NCI-H2081 (cell line): ENCODE data around the gene ACER2.

Experiments used
- DNase-seq, 2 experiments: peaks; one replicate each; lab custom pipeline; 2025; lab: John Stamatoyannopoulos, UW

ACER2 gene

GRCh38 chr9:19486803-19487202, 78.0 kb downstream of the ACER2 start:
- DNase-seq, result no peak

- DNase-seq, result no peak
Observed at GRCh38 chr9:19488721-19489120, 79.9 kb downstream of the ACER2 start.

- DNase-seq, result no peak
Observed at GRCh38 chr9:19490269-19490668, 81.5 kb downstream of the ACER2 start.

DNA sequence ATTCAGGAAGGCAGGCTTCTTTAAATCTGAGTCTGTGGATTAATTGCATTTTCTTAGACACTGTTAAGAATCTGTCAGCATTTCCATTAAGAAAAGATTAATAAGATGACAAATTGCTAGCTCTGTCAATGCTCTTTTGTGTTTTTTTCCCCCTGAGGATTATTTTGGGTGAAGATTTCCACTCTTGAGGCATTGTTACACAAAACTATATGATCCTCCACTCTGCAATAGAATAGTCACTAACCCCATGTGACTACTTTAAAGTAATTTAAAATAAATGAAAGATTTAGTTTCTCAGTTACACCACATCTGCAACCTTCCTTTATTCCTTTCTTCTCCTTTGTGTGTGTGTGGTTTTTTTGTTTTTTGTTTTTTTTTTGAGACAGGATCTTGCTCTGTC, 82.0 kb downstream of the ACER2 start:
- no peak for DNase-seq

DNA sequence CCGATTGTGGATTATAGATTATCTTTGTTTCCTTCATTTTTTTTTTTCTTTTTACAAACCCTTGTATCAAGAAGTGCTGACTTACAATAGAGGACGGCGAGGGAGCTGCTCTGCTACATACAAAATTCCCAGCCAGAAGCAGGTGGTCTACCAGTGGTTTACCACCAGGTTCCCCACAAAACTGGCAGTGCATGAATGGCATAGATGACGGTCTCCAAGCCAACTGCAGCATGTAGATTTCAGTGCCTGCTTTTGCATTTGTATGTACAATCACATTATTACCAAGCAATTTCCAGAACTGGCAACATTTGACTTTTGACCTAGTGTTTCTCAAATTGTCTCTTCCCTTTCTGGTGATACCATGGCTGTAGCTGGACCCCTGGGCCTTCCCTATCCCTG, 84.0 kb downstream of the ACER2 start:
- no peak for DNase-seq

- peak; percentile 76 to 87 for DNase-seq
Observed at GRCh38 chr9:19493174-19493811, 84.5 kb downstream of the ACER2 start.

DNA sequence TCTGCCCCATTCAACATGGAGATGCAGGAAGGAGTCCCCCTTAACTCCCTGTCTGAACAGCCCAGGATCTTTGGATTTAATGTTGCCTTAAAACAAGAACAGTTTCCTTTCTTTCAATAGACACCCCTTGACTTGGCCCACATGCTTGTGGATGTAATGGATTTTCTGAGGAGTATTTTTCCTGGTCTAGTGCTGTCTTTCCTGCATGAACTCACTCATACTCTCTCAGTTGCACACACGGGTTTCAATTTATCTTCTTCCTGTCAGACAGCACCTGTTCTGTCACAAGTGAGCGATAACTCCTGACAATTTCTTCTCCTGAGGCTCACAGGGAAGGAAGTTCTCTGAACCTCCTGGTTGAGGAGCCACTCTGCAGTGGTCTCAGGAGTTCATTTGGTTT, 85.1 kb downstream of the ACER2 start:
- no peak for DNase-seq

GRCh38 chr9:19495186-19496028, 86.6 kb downstream of the ACER2 start:
- no peak for DNase-seq

DNA sequence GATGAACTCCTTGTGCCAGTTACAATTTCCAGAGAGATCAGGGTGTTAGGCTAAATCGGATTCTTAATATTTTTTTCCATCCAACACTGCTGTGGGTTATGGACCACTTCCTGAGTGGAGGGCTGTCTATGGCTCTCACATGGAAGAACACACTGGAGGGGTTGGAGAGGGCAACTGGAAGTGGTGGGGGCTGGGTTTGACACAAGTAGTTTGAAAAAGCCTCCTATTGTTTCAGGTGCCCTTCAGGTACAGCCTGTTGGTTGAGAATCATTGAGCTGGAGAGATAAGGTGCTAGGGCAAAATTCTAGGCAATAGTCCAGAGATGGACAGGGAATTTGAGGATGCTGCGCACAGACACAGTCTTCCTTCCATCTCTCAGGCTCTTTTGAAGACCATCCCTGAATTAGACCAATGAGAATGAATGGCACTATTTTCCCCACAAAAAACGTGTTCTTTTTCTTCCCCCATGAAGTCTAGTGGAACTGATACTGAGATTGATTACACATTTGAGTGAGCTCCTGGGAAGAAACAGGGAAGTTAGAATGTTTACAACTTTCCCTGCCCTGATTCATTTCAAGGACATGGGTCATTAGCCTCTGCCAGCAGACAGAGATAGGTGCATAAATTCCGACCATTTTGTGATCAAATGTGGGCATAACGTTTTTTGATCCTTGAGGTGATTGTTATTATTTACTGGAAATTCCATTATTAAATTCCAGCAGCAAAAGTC, 87.7 kb downstream of the ACER2 start:
- no peak for DNase-seq

GRCh38 chr9:19497276-19497675, 88.5 kb downstream of the ACER2 start:
- DNase-seq, result no peak

GRCh38 chr9:19498015-19498414, 89.2 kb downstream of the ACER2 start:
- DNase-seq, result no peak
